ENCODE results near the gene ZNF532.
"Not testable (repeated sequence)": the region's sequence is repeated elsewhere in the genome, so short reads cannot be mapped to it uniquely, and the experiment has no call there.

Gene ZNF532

GRCh38 chr18:58911241-58911640, 46.6 kb downstream of the ZNF532 start:
- no peak for TF ChIP-seq CTCF (IDR thresholded peaks at IDR 0.05)
- H3K4me3 ChIP-seq, result no peak overlapping the region

GRCh38 chr18:58911766-58912165, 47.1 kb downstream of the ZNF532 start:
- DNase-seq (ENCODE audit: low spot score), result no peak

More at GRCh38 chr18:58911241-58911640, 46.6 kb downstream of the ZNF532 start:
- no peak for DNase-seq (ENCODE audit: low spot score)
- H3K27ac ChIP-seq, result peak overlapping the region; percentile 51 to 80

GRCh38 chr18:58915006-58915799, 50.5 kb downstream of the ZNF532 start:
- Histone ChIP-seq H3K27ac (peak overlapping the region; percentile 82 to 83), H3K4me3 (peak overlapping the region; percentile 21)
- no peak for TF ChIP-seq CTCF (IDR thresholded peaks at IDR 0.05)
- no peak for DNase-seq (ENCODE audit: low spot score)

More at GRCh38 chr18:58911766-58912165, 47.1 kb downstream of the ZNF532 start:
- peak overlapping the region; percentile 25 for H3K4me3 ChIP-seq
- H3K27ac ChIP-seq, result peak overlapping the region; percentile 51 to 80
- no peak for TF ChIP-seq CTCF (IDR thresholded peaks at IDR 0.05)

- Histone ChIP-seq H3K27ac (peak overlapping the region in 1 of 2 donors; percentile 83), H3K4me3 (no peak overlapping the region)
- TF ChIP-seq CTCF (IDR thresholded peaks at IDR 0.05), result no peak
- no peak for DNase-seq (ENCODE audit: low spot score)
These were observed 51.3 kb downstream of the ZNF532 start for GRCh38 chr18:58915995-58916394.

- not testable (repeated sequence) for H3K27ac ChIP-seq; H3K4me3 ChIP-seq; DNase-seq (ENCODE audit: low spot score)
These were observed 55.3 kb downstream of the ZNF532 start for GRCh38 chr18:58919934-58920333.

GRCh38 chr18:58922995-58923394, 58.3 kb downstream of the ZNF532 start:
- Histone ChIP-seq H3K4me3 (no peak overlapping the region), H3K27ac (no peak overlapping the region)
- DNase-seq (ENCODE audit: low spot score), result no peak
- TF ChIP-seq CTCF (IDR thresholded peaks at IDR 0.05), result no peak

GRCh38 chr18:58924473-58924872, 59.8 kb downstream of the ZNF532 start:
- DNase-seq (ENCODE audit: low spot score), result no peak
- no peak overlapping the region for H3K27ac ChIP-seq
- TF ChIP-seq CTCF (IDR thresholded peaks at IDR 0.05), result no peak
- H3K4me3 ChIP-seq, result no peak overlapping the region

Data from coronary artery (tissue), 2 donors.